KOPT-K1 (cell line): ENCODE measurements around the gene CENPX.
A peak's percentile ranks its signal among the peaks of the same experiment; 100 is the strongest.
"Not testable (repeated sequence)": the region's sequence is repeated elsewhere in the genome, so short reads cannot be mapped to it uniquely, and the experiment has no call there.

Experiments used
- H3K27ac ChIP-seq: fragments of 200-600 bp; sonication (generic); 2 replicates; pipeline ENCODE4 v1.5.1; 2016; ENCODE audit warnings: antibody characterized with exemption, mild to moderate bottlenecking, low read depth, low read length; ENCODE audit not compliant: poor library complexity, severe bottlenecking
- H3K36me3 ChIP-seq: fragments of 200-600 bp; sonication (generic); 2 replicates; pipeline ENCODE4 v1.5.1; 2017; ENCODE audit warnings: antibody characterized with exemption, mild to moderate bottlenecking, low read length, moderate library complexity; ENCODE audit not compliant: insufficient read depth
- H3K9me3 ChIP-seq: fragments of 200-600 bp; sonication (generic); 2 replicates; pipeline ENCODE4 v1.5.1; 2017; ENCODE audit warnings: antibody characterized with exemption, low read length, mild to moderate bottlenecking; ENCODE audit not compliant: insufficient read depth, poor library complexity, severe bottlenecking

Gene CENPX

GRCh38 chr17:82050152-82050760, 27.6 kb upstream of the CENPX start:
- Histone ChIP-seq H3K9me3 (no peaks in the 10 kb centered on the region), H3K27ac (no peak overlapping the region)

DNA sequence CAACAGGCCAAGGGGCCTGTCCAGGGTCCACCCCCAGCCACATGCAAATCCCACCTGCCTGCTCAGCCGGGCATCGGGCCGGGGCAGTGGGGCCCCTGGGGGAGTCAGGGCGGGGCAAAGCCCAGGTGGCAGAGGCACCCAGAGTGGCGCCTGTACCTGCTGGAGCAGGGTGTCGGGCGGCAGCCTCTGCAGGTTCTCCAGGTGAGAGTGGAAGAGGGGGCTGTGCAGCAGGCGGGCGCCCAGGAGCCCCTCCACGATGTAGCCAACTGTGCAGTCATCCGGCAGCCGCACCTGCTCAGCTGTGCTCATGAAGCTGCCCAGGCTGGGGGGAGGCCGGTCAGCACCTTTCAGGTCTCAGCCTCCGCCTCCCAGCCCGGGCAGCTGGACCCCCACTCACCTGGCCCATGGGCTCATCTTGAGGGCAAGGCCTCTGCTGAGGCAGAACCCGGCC, 26.9 kb upstream of the CENPX start:
- Histone ChIP-seq H3K36me3 (peaks cover 30% of the 10 kb centered on the region), H3K9me3 (no peaks in the 10 kb centered on the region), H3K27ac (no peak overlapping the region)

More at GRCh38 chr17:82050152-82050760, 27.6 kb upstream of the CENPX start:
- H3K36me3 ChIP-seq = peaks cover 37% of the 10 kb centered on the region

DNA sequence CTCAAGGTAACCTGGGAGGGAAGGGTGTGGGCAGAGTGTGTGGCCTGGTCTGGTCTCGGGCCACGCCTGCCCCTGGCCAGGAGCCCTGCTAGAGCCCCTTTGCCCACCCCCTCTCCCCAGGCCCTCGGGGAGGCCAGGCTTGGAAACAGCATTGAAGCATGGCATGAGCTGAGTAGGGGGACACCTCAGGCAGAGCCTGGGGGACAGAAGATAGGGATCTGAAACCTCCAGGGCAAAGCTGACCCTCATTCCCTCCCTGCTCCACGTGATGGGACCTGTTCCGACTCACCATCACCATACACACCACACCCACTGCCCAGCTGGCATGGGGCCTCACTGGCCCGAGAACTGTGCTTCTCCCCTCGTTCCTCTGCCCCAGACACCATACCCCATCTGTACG, 26.4 kb upstream of the CENPX start:
- Histone ChIP-seq H3K27ac (no peak overlapping the region), H3K9me3 (no peaks in the 10 kb centered on the region), H3K36me3 (peaks cover 26% of the 10 kb centered on the region; the same call in 1 of the 2 replicates)

DNA sequence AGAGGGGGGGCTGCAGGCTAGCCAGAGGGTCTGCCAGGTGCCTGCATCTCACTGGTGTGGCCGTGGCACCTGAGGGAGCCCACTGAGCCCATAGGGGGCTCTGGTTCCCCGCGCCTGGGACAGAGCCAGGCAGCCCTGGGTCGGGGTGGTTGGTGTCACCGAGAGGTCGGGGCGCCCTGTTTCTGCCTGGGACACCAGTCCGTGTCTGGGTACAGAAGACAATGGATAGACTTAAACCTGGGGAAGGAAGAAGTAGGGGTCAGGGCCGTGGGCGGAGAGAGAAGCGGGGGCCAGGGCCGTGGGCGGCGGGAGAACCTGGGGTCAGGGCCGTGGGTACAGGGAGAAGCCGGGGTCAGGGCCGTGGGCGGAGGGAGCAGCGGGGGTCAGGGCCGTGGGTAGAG, 25.9 kb upstream of the CENPX start:
- Histone ChIP-seq H3K36me3 (peaks cover 21% of the 10 kb centered on the region; the same call in 1 of the 2 replicates), H3K9me3 (no peaks in the 10 kb centered on the region), H3K27ac (no peak overlapping the region)

DNA sequence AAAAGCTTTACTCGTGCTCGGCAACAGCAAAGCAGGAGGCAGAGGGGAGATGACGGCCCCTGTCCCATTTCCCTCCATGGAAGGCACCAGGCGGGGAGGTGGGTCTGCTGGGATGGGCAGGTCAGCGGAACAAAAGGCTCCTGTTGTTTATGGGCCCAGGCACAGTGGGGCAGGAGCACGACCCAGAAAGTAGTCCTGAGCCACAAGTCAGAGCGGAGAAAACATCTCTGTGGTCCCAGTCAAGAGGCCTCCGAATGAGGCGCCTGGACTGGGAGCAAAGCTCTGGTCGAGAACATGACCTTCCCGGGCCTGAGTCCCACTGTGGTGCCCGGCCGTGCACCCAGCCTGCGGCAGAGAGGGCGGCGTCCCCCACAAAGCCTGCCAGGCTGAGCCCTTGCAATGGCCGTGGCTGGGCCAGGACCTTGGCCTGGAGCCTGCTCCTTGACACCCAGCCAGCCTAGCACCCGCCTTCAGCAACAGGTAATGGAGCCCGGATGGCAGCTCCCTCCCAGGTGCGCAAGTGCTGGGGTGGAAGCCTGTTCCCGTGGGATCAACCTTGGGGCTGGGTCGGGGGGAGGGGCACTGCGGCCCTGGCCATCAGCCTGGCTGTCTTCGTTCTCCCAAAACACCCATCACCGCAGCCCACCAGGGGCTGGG, 25.4 kb upstream of the CENPX start:
- Histone ChIP-seq H3K36me3 (peaks cover 17% of the 10 kb centered on the region; the same call in 1 of the 2 replicates), H3K27ac (no peak overlapping the region), H3K9me3 (no peaks in the 10 kb centered on the region)

DNA sequence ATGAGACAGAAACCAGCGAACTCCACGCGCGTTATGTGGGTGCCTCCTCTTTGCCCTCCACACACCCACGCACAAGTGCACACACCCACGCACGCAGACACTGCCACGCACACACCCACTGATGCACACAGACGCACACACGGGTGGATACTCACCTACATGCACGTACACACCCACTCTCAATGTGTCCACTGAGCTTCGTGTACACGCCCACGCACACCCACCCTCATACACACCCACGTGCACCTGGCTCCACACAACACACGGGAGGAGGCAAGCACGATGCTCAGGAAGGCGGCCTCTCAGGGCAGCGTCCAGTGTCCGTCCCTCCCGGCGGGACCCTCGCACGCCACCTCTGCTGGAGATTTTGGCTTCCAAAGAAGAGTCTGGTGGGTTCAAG, 24.7 kb upstream of the CENPX start:
- Histone ChIP-seq H3K27ac (no peak overlapping the region), H3K36me3 (peaks cover 17% of the 10 kb centered on the region; the same call in 1 of the 2 replicates), H3K9me3 (no peaks in the 10 kb centered on the region)

DNA sequence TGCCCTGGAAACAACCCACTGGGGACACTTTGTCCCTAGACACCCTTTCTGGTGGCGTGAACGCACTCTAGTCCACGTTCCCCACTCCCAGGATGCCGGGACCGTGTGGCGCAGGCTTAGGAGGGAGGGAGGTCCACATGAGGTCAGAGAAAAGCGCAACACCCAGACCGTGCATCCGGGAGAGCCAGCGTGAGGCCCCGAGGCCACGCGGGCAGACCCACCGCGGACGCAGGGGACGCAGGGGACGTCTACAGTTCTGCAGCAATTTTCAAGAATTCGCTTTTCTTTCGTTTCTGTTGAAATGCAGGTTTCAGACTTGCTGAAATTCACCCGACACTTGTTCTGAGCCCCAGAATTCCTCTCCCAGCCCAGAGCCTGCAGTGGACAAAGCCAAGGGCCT, 24.2 kb upstream of the CENPX start:
- Histone ChIP-seq H3K36me3 (peaks cover 17% of the 10 kb centered on the region; the same call in 1 of the 2 replicates), H3K27ac (no peak overlapping the region), H3K9me3 (no peaks in the 10 kb centered on the region)

DNA sequence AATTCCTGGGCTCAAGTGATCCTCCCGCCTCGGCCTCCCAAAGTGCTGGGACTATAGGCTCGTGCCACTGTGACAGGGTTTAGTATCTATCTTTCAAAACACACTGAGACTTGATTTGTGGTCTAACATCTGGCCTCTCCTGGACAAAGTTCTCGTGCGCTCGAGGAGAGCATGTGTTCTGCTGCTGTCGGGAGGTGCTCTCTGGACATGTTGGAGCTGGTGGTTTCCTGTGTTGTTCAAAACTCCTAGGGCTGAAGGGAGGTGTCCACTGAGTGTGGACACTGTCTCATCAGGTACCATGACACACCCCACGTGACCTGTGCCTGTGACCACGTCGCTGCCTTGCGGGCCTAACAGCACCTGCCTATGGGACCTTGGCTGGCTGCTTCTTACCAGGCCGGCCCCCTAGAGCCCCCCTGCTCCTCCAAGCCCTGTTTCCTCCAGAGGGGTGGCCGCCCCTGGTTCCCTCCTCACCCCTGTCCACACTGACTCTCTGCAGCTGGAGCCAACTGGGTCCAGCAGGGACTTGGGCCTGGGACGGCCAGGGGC, 23.3 kb upstream of the CENPX start:
- H3K36me3 ChIP-seq = peaks cover 17% of the 10 kb centered on the region; the same call in 1 of the 2 replicates
- H3K27ac ChIP-seq = no peak overlapping the region
- H3K9me3 ChIP-seq = no peaks in the 10 kb centered on the region

DNA sequence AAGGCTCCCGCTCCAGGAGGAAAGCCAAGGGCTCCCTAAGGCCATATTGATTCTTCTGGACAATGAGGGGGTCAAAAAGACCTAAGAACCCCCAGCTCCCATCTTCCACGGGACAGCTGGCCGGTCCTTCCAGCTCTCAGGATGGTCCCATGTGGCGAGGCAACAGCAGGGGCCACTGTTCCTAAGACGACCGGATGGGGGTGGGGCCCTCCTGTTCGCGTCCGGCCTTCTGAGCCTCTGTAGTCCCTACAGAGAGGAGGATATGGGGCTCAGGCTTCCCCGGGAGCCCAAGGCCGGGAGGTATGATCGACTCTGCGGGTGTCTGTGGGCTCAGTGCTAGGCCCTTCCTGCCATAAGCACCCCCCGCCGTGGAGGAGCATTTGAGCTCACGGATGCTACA, 20.8 kb upstream of the CENPX start:
- H3K27ac ChIP-seq = no peak overlapping the region
- H3K36me3 ChIP-seq = peaks cover 11% of the 10 kb centered on the region; the same call in 1 of the 2 replicates
- no peaks in the 10 kb centered on the region for H3K9me3 ChIP-seq

DNA sequence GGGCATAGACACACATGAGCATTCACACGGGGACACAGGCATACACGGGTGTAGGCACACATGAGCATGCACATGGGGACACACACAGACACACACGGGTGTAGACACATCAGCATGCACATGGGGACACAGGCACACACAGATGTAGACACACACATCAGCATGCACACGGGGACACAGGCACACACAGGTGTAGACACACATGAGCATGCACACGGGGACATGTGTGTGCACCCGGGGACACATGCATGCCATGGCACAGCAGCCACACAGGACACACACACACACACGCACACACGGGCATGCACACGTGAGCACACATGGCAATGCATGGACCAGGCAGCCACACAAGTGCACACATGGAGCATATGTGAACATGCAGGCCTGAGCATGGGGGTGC, 20.0 kb upstream of the CENPX start:
- H3K27ac ChIP-seq = no peak overlapping the region
- peaks cover 5% of the 10 kb centered on the region; the same call in 1 of the 2 replicates for H3K36me3 ChIP-seq
- no peaks in the 10 kb centered on the region for H3K9me3 ChIP-seq

DNA sequence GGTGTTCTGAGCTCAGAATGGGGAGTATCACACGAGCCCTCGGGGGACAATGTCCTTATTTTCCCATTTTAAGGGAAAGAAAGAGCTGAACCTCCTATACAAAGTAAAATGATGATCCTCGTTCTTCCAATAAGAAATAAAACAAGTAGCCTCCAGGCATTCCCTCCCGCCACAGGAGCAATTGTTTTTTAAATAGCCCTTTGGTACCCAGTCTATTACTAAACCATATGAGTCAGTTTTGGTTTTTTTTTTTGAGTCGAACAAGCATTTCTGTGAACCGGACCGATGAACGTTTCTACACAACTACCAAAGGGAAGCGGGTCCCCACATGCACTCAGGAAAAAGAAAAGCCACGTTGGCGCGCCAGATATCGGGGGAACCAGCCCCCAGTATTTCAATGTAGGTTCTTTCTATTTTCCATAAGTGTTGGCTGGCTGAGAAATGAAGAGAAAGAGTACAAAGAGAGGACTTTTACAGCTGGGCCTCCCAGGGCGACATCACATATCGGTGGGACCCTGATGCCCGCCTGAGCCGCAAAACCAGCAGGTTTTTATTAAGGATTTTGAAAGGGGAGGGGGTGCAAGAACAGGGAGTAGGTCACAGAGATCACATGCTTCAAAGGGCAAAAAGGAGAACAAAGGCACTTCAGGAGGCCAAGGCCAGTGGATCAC, 18.6 kb upstream of the CENPX start:
- no peaks in the 10 kb centered on the region for H3K9me3 ChIP-seq
- H3K36me3 ChIP-seq = no peaks in the 10 kb centered on the region
- no peak overlapping the region for H3K27ac ChIP-seq

GRCh38 chr17:82039695-82040299, 17.1 kb upstream of the CENPX start:
- Histone ChIP-seq H3K27ac (no peak overlapping the region), H3K9me3 (no peaks in the 10 kb centered on the region), H3K36me3 (no peaks in the 10 kb centered on the region; the same call in 1 of the 2 replicates)

- not testable (repeated sequence) for H3K36me3 ChIP-seq, H3K9me3 ChIP-seq
These were observed 16.2 kb upstream of the CENPX start for GRCh38 chr17:82038796-82039409.

DNA sequence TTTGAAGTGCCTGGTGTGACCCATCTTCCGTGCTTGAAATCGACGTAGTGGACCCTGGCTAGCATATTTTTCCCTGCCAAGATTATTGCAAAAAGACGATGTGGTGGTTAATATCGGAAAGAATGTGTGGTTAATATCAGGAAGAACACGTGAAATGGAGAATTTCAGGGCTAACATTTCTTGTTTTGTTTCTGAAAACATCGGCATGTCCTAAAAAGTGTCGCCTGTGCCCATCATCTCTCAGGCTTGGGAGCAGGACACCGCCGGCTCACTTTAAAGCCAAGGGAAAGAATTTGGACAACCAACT, 15.2 kb upstream of the CENPX start:
- no peaks in the 10 kb centered on the region for H3K9me3 ChIP-seq
- H3K27ac ChIP-seq = peak overlapping the region; percentile 65

More at GRCh38 chr17:82038796-82039409, 16.2 kb upstream of the CENPX start:
- H3K27ac ChIP-seq = not testable (repeated sequence)

More for the DNA sequence above, 15.2 kb upstream of the CENPX start:
- H3K36me3 ChIP-seq = no peaks in the 10 kb centered on the region; the same call in 1 of the 2 replicates
